ENCODE measurements around the gene DAAM2.

DAAM2 gene

DNA sequence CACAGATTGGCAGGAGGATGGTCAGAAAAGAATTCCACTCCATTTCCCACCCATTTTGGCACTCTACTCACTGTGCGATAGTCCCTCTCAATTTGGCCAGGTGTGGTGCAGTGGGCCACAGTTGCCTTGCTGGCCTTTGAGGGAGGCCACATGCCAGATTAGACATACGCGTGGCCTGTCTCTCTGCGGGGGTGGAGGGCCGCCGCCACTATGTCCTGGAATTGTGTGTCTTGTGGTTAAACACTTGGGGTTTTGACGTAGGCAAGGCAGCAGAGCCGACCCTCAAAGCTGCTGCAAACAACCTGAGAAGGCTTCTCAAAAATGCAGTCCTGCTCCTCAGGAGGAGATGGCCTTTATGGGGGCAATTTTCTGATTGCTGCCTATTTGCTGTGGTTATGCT, 4.9 kb upstream of the DAAM2 start:
- no peak for DNase-seq (ENCODE audit: low read depth)

GRCh38 chr6:39790772-39791171, 1.4 kb upstream of the DAAM2 start:
- DNase-seq (ENCODE audit: low read depth): no peak

DNA sequence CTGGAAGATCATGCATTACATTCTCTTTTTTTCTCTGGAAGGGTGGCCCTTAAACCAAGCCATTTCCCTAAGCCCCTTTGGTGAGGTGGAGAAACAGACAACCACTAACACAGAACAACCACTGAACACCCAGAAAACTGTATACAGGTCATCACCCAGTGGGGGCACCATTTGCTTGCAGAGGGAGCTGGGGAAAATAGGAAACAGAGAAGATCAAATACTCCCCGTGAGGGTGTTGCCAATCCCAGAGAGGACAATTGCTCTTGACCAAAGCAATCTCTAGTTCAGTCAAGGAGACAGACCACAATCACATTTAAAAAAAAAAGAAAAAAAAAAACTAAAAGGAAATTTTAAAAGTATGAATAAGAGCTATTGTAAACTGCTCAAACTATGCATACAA, 865 bp upstream of the DAAM2 start:
- DNase-seq (ENCODE audit: low read depth): no peak

DNA sequence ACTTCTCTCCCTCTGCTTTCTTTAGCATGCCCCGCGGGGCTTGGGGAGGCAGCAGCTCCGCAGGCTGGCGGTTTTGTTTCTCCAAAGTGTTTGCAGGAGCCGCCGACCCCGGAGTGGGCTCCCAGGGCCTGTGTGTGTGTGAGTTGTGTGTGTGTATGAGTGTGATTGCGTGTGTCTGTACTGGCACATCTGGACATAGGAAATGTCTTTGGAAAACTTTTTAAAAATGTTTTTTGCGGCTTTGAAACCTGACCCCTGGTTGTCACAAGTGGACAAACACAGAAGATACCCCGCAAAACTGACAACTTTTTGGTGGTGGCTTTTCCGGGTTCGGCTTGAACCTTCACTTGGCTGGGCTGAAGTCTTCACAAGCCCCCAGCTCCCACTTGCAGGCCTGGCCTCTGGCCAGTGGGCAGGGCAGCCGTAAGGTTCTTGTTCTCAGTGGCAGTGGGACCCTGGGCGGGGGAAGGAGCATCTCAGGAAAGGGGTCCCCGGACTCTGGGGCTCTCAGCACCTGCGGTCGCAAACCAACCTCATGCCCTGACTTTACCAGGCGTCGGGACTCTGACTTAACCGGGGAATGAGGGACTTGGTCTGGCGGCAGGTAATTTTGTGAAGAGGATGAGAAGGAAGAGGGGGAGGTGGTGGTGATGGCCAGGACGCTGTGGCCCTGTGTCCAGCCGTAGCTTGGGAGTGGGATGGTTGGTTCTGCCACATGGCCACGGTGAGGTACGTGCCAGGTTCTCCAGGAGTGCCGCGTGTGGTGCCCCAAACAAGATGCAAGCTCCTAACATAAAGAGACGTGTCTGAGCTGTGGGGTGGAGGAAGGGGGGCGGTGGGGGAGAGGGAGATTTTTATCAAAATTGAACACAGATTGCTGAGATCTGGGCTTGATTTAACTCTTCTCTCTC, 619 bp downstream of the DAAM2 start:
- no peak for DNase-seq (ENCODE audit: low read depth)

GRCh38 chr6:39793516-39793915, 1.3 kb downstream of the DAAM2 start:
- no peak for DNase-seq (ENCODE audit: low read depth)

DNA sequence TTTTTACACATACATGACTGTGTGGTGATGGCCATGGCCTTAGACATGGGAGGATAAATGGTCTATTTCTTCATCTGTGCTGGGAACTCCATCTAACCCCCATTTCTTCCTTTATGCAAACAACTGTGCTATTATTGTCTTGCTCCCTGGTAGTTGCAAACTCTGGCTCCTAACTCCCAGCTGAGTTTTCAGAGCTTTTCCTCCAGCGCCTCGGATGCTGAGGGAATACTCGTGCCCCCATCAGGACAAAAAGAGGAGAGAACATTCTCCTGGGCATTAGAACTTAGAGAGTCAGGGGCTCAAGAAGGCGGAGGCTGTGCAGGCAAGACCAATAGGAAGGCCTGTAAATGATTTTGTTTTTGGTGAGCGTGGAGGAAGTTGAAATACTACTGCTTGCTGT, 2.1 kb downstream of the DAAM2 start:
- DNase-seq (ENCODE audit: low read depth): no peak

GRCh38 chr6:39797751-39798150, 5.6 kb downstream of the DAAM2 start:
- DNase-seq (ENCODE audit: low read depth): no peak

DNA sequence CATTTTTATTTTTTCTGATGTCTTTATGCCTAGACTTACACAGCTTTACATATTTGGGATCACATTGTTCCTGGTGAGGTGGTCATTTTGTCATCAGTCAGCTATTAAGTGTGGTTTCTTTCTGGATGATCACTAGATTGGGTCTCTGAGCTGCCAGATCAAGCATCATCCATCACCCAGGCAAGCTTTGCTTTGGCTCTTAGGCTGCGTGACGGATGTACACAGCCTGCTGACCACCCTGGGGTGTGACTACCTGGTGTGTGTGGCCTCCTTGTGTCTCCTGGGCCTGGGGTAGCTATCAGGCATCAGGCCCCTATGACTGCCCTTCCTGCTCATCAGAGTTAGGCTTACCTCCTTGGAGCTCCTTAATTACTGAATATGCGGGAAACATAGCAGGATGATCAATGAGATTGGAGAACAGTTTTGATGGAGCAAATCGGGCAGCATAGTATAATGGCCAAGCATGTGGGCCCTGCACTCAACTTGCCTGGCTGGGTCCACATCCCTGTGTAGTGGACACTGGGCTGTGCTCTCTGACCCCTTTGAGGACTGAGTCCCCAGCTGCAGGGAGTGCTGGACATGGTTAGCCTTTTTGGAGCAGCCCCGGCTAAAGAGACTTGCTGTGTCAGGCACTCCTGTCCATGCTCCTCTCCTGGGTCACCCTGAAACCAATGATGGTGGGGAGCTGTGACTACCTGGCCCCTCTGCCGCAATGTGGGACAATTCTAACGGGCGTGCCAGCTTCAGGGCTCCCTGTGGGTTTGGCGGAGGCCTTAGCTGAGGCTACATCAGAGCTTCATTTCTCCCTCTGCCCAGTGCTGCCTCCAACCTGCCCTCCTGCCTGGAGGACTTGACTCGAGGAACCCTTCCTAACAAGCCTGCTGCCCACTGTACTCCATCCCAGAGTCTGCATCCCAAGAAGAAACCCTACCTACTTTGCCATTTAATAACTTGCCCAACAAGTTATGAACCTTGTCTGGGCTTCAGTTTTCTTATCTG, 8.2 kb downstream of the DAAM2 start:
- no peak for DNase-seq (ENCODE audit: low read depth)

DNA sequence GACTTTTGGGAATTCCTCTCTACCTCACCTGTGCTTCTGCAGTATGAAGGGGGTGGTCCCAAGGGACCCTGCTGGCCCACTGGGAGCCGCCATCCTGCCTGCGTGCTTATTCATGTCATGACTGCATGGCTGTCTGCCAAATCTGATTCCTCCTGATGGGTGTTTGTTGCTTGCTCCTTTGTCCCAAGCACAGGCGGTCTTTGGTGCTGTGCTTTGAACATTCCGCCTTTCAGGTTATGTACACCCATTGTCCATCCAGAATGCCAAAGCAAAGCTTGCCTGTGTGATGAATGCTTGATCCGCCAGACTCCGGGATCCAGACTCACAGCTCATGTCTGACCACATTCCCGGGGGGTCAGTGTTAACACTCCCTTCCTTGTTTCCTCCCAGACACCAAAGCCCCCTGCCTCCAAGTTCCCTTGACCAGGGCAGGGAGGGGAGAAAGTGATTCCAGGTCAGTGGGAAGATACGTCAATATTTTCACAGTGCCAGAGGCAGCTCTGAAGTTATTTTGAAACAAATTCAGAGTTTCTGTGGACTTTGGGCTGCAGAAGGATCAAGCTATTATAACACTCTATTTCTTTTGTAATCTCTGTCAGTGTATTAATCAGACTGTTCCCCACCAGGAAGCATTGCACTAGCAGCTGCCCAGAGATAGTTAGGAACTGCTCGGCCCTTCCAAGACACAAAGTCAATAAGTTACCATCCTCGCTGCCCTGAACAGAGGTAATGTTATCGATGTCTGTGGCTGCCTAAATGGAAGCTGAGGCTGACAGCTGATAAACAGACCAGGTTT, 9.5 kb downstream of the DAAM2 start:
- no peak for DNase-seq (ENCODE audit: low read depth)

- DNase-seq (ENCODE audit: low read depth): no peak
Measured at GRCh38 chr6:39803872-39804271, 11.7 kb downstream of the DAAM2 start.

DNA sequence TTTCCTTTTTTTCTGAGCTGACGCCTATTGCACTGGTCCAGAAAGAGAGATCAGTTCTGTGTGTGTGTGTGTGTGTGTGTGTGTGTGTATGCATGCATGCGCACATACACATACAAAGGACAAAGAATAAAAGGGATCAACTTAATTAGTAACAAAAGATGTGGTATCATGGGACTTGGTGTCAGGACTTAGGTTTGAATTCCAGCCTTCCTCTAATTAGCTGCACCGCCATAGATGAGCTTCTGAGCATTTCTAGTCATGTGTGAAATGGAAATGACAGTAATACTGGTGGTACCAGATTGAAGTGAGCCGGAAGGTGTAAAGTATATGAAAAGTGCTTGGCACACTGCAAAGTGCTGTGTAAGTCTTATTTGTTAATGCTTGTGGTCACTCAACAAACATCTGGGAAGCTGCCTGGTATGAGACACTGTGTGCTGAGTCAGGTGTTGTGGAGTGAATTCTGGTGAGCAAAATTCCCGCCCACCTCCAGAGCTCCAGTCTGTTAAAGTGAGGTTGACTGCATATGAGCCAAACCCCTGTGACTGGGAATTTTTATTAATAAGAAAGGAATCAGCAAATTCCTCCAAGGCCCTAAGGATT, 12.4 kb downstream of the DAAM2 start:
- no peak for DNase-seq (ENCODE audit: low read depth)

DNA sequence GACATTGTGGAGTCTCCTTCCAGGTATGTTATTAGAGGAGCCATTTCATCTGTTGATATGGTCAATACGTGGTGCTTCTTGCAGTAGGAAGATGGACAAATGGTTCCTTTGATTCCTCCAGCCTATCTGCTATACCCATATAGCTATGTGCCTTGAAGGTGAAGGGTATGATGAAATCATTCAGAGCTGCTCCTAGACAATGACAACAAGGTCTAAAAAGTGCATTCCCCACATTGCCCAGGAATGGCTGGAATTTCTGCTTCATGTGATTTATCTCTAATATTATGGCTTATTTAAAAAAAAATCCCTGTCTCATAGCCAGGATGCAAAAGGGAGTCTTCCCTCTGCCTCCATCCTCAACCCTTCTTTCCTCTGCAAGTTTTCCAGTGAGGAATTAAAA, 14.1 kb downstream of the DAAM2 start:
- no peak for DNase-seq (ENCODE audit: low read depth)

DNA sequence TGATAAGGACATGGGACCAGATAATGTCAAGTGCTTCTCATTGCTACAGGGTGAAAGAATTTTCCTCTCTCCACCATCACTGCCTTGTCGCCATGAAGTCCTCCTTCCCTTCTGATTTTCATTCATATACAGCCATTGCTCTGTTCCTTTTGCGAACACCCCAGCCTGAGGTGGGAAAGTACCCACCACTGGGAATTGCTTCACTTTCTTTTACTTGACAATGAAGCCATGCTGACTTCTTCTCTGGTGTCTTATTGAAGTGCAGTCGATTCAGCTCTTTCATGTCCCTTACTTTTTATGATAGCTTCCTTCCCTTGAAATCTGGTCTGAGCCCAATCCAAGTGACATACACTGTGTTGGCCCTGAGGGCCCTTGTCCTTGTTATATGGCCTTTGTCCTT, 16.2 kb downstream of the DAAM2 start:
- DNase-seq (ENCODE audit: low read depth): no peak

- DNase-seq (ENCODE audit: low read depth): no peak
Measured at GRCh38 chr6:39808964-39809363, 16.8 kb downstream of the DAAM2 start.

GRCh38 chr6:39811835-39812345, 19.7 kb downstream of the DAAM2 start:
- no peak for DNase-seq (ENCODE audit: low read depth)

- no peak for DNase-seq (ENCODE audit: low read depth)
Measured at GRCh38 chr6:39812496-39812852, 20.3 kb downstream of the DAAM2 start.

DNA sequence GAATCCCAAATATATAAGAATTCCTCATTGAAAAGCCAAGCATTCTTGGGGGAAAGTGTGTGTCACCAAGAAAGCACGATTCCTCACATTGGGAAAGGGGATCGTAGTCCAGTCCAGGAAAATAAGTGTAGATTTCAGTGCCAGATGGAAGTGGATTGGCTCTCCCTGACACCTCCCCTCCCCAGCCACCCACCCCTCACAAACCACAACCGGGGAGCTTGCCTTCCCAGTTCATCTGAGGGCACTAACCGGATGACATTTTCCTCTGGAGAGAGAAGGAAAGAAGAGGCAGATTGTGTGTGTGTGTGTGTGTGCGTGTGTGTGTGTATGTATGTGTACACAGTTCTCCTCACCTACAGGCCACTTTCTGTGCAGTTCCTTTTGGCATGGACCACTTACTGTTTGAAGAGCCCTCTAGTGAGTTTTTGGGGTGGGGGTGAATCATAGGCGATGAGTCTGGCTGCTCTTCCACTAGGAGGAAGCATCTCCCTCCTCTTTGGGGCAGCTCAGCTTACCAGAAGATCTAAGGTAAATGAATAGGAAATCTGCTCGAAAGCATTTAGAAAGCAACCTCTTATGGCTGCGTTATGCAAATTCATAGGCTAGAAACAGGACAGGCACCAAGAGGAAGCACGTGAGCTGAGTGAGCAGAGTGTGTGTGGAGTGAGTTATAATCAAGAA, 20.8 kb downstream of the DAAM2 start:
- no peak for DNase-seq (ENCODE audit: low read depth)

DNA sequence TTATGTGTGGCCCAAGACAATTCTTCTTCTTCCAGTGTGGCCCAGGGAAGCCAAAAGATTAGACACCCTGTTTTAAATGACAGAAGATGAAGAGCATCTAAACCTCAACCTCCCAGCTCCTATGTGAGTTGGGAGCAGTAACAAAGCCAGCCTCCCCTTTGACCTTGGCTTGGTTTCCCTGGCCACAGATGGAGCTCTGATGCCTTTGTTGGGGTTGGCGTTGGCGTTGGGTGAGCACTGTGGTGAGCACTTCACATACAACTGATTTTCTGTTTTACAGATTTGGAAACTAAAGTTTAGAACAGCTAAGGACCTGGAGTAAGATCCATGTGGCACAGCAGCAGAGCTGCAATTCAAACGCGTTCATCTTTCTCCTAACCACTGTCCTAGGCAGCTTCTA, 22.1 kb downstream of the DAAM2 start:
- no peak for DNase-seq (ENCODE audit: low read depth)

DNA sequence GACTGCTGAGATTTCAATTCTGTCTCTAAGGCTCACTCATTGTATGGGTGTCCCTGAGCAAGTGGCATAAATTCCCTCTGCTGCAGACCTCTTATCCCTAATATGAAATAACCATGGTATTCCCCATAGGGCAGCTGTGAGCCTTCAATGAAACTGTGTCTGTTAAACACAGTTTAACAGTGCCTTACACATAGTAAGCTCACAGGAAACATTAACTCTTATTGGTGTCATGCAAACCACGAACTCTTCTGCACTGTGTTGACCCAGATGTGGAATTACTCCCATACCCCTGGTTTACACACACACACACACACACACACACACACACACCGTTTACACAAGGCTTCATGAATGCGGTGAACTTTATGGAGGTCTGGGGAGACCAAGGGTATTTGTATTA, 23.2 kb downstream of the DAAM2 start:
- DNase-seq (ENCODE audit: low read depth): no peak

- DNase-seq (ENCODE audit: low read depth): no peak
Measured at GRCh38 chr6:39816747-39817146, 24.6 kb downstream of the DAAM2 start.

DNA sequence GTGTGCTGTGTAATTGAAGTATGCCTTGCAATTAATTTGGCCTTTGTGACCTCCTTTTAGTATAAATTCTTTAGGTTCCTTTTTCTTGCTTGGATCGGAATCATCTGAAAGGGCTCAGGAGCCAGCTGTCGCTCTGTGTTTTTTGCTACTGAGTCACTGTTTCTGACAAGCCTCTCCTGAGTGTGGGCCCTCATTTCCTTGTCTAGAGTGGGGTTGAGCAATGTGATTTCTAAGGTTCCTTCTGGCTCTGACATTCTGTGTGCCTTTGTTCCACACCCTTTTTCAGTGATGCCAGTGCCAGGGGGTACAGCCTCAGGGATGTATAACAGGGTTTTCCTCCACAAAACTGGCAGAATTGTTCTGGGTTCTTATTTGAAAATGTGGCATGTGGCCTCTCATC, 26.5 kb downstream of the DAAM2 start:
- DNase-seq (ENCODE audit: low read depth): no peak
